H1 (cell line): Measurements from ENCODE around the gene GTF2F1. TPM values are rescaled to one million over a fixed set of nuclear protein-coding genes. Genes with fewer than 3 reads are reported as not detected.

Experiments
- EP300 ChIP-seq, 2 experiments: IDR thresholded peaks; 1 replicate in 1 of 2; 2 replicates in 1 of 2; pipeline ENCODE4 v1.6.1; 2011 to 2012; ENCODE audit warnings: low read depth in 2 of 2, low read length in 2 of 2, mild to moderate bottlenecking in 2 of 2, borderline replicate concordance in 1 of 2, inconsistent platforms in 1 of 2, moderate library complexity in 1 of 2
- polyA plus RNA-seq, 7 experiments: library from polyadenylated mRNA; depleted of rRNA in 3 of 7; stranded (reverse) in 5 of 7; unstranded in 2 of 7; fragments of >200 nt in 5 of 7; fragments of 200-250 nt in 2 of 7; gene quantifications; 1 replicate in 5 of 7; 2 replicates in 1 of 7; 4 replicates in 1 of 7; pipeline versions ENCODE4 v1.2.1 to v1.2.3, GENCODE V29; 2011 to 2013; ENCODE audit warnings: missing spikeins in 2 of 7, mixed read lengths in 2 of 7
- total RNA-seq: library from RNA; stranded (reverse); fragmentation: NEBNext Ultra II Directional; extraction: Animal tissue kit (Norgen Biotek cat#: 25700); gene quantifications from 2 replicates; pipeline ENCODE4 v1.2.1, GENCODE V29; 2021

Gene GTF2F1
- total and polyA plus RNA-seq, 2 of the 8 experiments (the other 6 are each of a cell fraction or from before 2014, with no cell fraction given), result 29.3 to 56.3 TPM

DNA sequence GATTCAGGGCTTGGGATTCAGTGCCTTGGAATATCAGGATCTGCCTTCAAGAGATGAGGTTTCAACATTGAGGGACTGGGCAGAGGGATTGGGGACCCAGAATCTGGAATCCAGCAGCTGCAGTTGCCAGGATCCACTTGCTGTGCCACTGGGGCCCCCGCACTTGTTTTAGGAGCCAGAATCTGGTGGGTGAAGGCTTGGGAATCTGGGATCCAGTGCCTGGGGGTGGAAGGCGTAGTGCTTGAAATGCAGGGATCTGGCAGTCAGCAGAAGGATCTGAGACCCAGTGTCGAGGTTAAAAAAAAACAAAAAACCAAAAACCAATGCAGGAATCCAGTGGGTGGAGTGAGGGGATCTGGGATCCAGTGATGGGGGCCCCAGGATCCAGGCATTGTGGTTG lies 47.9 kb upstream of the GTF2F1 start (continued):
- TF ChIP-seq EP300 (IDR thresholded peaks at IDR 0.05; ENCODE audit: borderline replicate concordance in 1 of 2, low read depth in 2 of 2, low read length in 2 of 2), result no peak
